CD4-positive, alpha-beta T cell (primary cell): Measurements from ENCODE around the gene LPAR2. TPM values are rescaled to one million over a fixed set of nuclear protein-coding genes. Genes with fewer than 3 reads are reported as not detected.

ENCODE experiments used
- ATAC-seq: fragments of 200-7000 bp; cut with Tn5 transposase; one replicate; pipeline ENCODE4 v1.10.0; 2022; ENCODE audit warnings: mild to moderate bottlenecking; ENCODE audit not compliant: poor library complexity
- CTCF ChIA-PET: fragments of 350-600 bp; sonication (Branson Sonifier 250); formaldehyde crosslinking; loops from one replicate; lab custom pipeline; 2021; ENCODE audit warnings: antibody characterized with exemption, inconsistent platforms; lab: Charles Lee
- POLR2A ChIA-PET: fragments of 350-600 bp; sonication (Branson Sonifier 250); formaldehyde crosslinking; loops from one replicate; lab custom pipeline; 2021; ENCODE audit warnings: antibody characterized with exemption, inconsistent platforms; lab: Charles Lee
- DNase-seq, 14 experiments: peaks; one replicate each; pipeline ENCODE4 v3.0.0-alpha.2; 2013 to 2020; ENCODE audit warnings: mixed read lengths in 2 of 14
- H3K27ac ChIP-seq, 2 donors: one replicate each; pipeline versions ENCODE4 v1.5.1 to v1.7.0; 2013; ENCODE audit warnings: low read length in 2 of 2, low read depth in 1 of 2, mild to moderate bottlenecking in 1 of 2
- H3K27me3 ChIP-seq, 2 experiments: 1 replicate in 1 of 2; 2 replicates in 1 of 2; pipeline versions ENCODE4 v1.6.1 to v1.7.0; 2013; ENCODE audit warnings: low read length in 2 of 2, control low read depth in 1 of 2, mild to moderate bottlenecking in 1 of 2, moderate library complexity in 1 of 2; ENCODE audit not compliant: insufficient read depth in 2 of 2, control insufficient read depth in 1 of 2
- H3K36me3 ChIP-seq: one replicate; pipeline ENCODE4 v1.6.1; 2013; ENCODE audit warnings: low read length, control low read depth; ENCODE audit not compliant: insufficient read depth
- H3K4me1 ChIP-seq: one replicate; pipeline ENCODE4 v1.6.1; 2013; ENCODE audit warnings: low read length, control low read depth; ENCODE audit not compliant: insufficient read depth
- H3K4me3 ChIP-seq: one replicate; pipeline ENCODE4 v1.5.1; 2013; ENCODE audit warnings: mild to moderate bottlenecking, low read length, moderate library complexity
- H3K9me3 ChIP-seq, 2 experiments: 1 replicate in 1 of 2; 2 replicates in 1 of 2; pipeline versions ENCODE4 v1.6.1 to v1.7.0; 2013; ENCODE audit warnings: low read length in 2 of 2, mild to moderate bottlenecking in 2 of 2, control low read depth in 1 of 2, moderate library complexity in 1 of 2; ENCODE audit not compliant: control insufficient read depth in 1 of 2, insufficient read depth in 1 of 2
- H3K27ac Mint-ChIP-seq: one replicate; pipeline ENCODE4 v1.8.0; 2020; ENCODE audit warnings: mixed read lengths
- H3K27me3 Mint-ChIP-seq: one replicate; pipeline ENCODE4 v1.8.0; 2021; ENCODE audit warnings: mixed read lengths
- H3K36me3 Mint-ChIP-seq: one replicate; pipeline ENCODE4 v1.8.0; 2021; ENCODE audit warnings: low read depth, mixed read lengths
- H3K4me1 Mint-ChIP-seq: one replicate; pipeline ENCODE4 v1.8.0; 2021; ENCODE audit warnings: low read depth, mixed read lengths
- H3K4me3 Mint-ChIP-seq: one replicate; pipeline ENCODE4 v1.8.0; 2020; ENCODE audit warnings: mild to moderate bottlenecking, mixed read lengths
- H3K9me3 Mint-ChIP-seq: one replicate; pipeline ENCODE4 v1.8.0; 2020; ENCODE audit warnings: mixed read lengths
- CTCF ChIP-seq: fragments of 200-600 bp; IDR thresholded peaks from one replicate; pipeline ENCODE4 v1.8.0; 2022; ENCODE audit warnings: antibody characterized with exemption, mild to moderate bottlenecking
- intact Hi-C, 2 experiments: fragments of 100-400 bp; cut with DNase I in 1 of 2; cut with micrococcal nuclease in 1 of 2; formaldehyde crosslinking; loops; one replicate each; pipeline versions ENCODE4 v1.15.1 to v1.9.0; 2023 to 2025; cut with DNase I, micrococcal nuclease
- total RNA-seq, 174 experiments: library from RNA in 2 of 174; stranded (reverse) in 2 of 174; gene quantifications; one replicate each; pipeline ENCODE4 v1.2.3 and lab custom pipeline; 2021 to 2026

LPAR2 gene
- total RNA-seq, 2 experiments from 2014 or later = 85.9 to 93.7 TPM

GRCh38 chr19:19633711-19634515, 5.9 kb upstream of the LPAR2 start:
- Histone ChIP-seq H3K9me3 (no peaks in the 10 kb centered on the region), H3K36me3 (peaks cover 78% of the 10 kb centered on the region), H3K27me3 (no peaks in the 10 kb centered on the region), H3K4me3 (no peak overlapping the region), H3K4me1 (peaks cover 13% of the 10 kb centered on the region), H3K27ac (no peak overlapping the region)
- ChIA-PET POLR2A (interaction anchor here (0.6 to 2.6 kb wide), 4 partner anchors 29 to 163 kb away, joined by 3 to 7 read pairs (median 4); partner anchors contain the start of gene ZNF101), CTCF (interaction anchor here (1.0 kb wide), 1 partner anchor 80 kb away, joined by 3 read pairs; no protein-coding TSS in a partner anchor)
- DNase-seq (peak in 1 of 14 experiments; percentile 13), ATAC-seq (no peak)
- H3K36me3 Mint-ChIP-seq = peaks cover 72% of the 10 kb centered on the region
- H3K9me3 Mint-ChIP-seq = no peaks in the 10 kb centered on the region
- peaks cover 6% of the 10 kb centered on the region for H3K4me1 Mint-ChIP-seq
- peak overlapping the region; percentile 47 for H3K27ac Mint-ChIP-seq
- intact Hi-C loops = no loop called here
- no peak for TF ChIP-seq CTCF
- no peak overlapping the region for H3K4me3 Mint-ChIP-seq
- H3K27me3 Mint-ChIP-seq = no peaks in the 10 kb centered on the region

DNA sequence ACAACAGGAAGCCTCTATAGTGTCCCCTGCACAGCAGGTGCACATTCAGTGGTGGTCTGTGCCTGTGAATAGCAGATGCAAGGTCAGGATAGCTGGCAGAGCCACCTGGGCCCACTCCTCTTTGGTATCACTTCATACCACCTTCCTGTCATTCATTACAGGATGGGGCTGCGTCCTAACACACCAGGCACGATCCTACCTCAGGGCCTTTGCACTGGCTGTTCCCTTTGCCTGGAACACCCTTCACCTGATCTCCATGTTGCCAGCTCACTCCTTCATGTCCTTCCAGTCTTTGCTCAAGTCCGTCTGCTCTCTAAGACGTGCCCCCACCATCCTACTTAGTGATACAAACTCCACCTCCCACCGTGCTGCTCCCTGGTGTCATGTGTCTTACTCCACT, 4.6 kb upstream of the LPAR2 start:
- Histone ChIP-seq H3K36me3 (peaks cover 70% of the 10 kb centered on the region), H3K27me3 (no peaks in the 10 kb centered on the region), H3K4me3 (no peak overlapping the region), H3K9me3 (no peaks in the 10 kb centered on the region), H3K4me1 (peaks cover 20% of the 10 kb centered on the region), H3K27ac (no peak overlapping the region)
- H3K27me3 Mint-ChIP-seq = no peaks in the 10 kb centered on the region
- intact Hi-C loops = no loop called here
- peaks cover 12% of the 10 kb centered on the region for H3K4me1 Mint-ChIP-seq
- POLR2A ChIA-PET = interaction anchor here (1.0 kb wide), 1 partner anchor 30 kb away, joined by 4 read pairs; no protein-coding TSS in a partner anchor
- CTCF ChIA-PET = no interaction called here
- no peak for DNase-seq
- TF ChIP-seq CTCF = no peak
- ATAC-seq = no peak
- no peak overlapping the region for H3K27ac Mint-ChIP-seq
- peaks cover 71% of the 10 kb centered on the region for H3K36me3 Mint-ChIP-seq
- no peak overlapping the region for H3K4me3 Mint-ChIP-seq
- no peaks in the 10 kb centered on the region for H3K9me3 Mint-ChIP-seq

GRCh38 chr19:19631346-19631745, 3.3 kb upstream of the LPAR2 start:
- Histone ChIP-seq H3K4me3 (no peak overlapping the region), H3K36me3 (peaks cover 59% of the 10 kb centered on the region), H3K4me1 (peaks cover 33% of the 10 kb centered on the region), H3K27me3 (no peaks in the 10 kb centered on the region), H3K27ac (no peak overlapping the region), H3K9me3 (no peaks in the 10 kb centered on the region)
- ChIA-PET POLR2A (interaction anchor here (0.6 kb wide), 1 partner anchor 1877 kb away, joined by 3 read pairs; no protein-coding TSS in a partner anchor), CTCF (no interaction called here)
- peak overlapping the region; percentile 65 for H3K4me3 Mint-ChIP-seq
- TF ChIP-seq CTCF = no peak
- intact Hi-C loops = no loop called here
- no peaks in the 10 kb centered on the region for H3K27me3 Mint-ChIP-seq
- H3K4me1 Mint-ChIP-seq = peaks cover 23% of the 10 kb centered on the region
- DNase-seq = no peak
- H3K9me3 Mint-ChIP-seq = no peaks in the 10 kb centered on the region
- no peak for ATAC-seq
- peaks cover 73% of the 10 kb centered on the region for H3K36me3 Mint-ChIP-seq
- peak overlapping the region; percentile 87 for H3K27ac Mint-ChIP-seq
